ENCODE data around the gene METTL9. TPM values are rescaled to one million over a fixed set of nuclear protein-coding genes. Genes with fewer than 3 reads are reported as not detected.

The METTL9 gene
- total RNA-seq, 1 experiment from 2014 or later = 41.4 TPM

- BruUV-seq (replicated peaks) = no TSS peak
- no peak overlapping the region for H2AFZ ChIP-seq (ENCODE audit: low read depth, low read length, poor library complexity, severe bottlenecking)
- POLR2A ChIA-PET = no interaction called here
Observed at GRCh38 chr16:21597561-21598030, 1.8 kb upstream of the METTL9 start.

DNA sequence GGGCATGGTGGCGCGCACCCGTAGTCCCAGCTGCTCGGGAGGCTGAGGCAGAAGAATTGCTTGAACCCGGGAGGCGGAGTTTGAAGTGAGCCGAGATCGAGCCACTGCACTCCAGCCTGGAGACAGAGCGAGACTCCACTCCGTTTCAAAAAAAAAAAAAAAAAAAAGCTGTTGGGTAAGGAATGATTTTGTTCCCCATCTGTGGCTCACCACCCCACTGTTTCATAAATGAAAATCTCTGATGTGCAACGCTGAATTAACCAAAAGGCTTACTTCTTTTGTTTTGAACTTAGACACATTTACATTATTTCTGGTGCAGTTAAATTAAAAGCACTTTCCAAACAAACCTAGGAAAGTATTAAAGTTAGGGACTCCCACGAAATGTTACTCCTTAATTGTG, 1.2 kb upstream of the METTL9 start:
- ChIA-PET RAD21 (ENCODE audit: low non-redundant PET in 1 of 2, low total read pairs in 2 of 2, uncharacterized antibody in 2 of 2, unreplicated experiment in 2 of 2) (no interaction called here), CTCF (no interaction called here), POLR2A (no interaction called here)
- Histone ChIP-seq H4K20me1 (ENCODE audit: insufficient read depth) (no peaks in the 10 kb centered on the region), H3K4me1 (ENCODE audit: control insufficient read depth in 1 of 2, insufficient read depth in 2 of 2, low read length in 2 of 2) (peaks cover 0 to 12% of the 10 kb centered on the region in 2 experiments; a peak in 2 of 4 replicates), H3K36me3 (ENCODE audit: control insufficient read depth in 1 of 2, insufficient read depth in 2 of 2, low read length in 2 of 2) (no peaks in the 10 kb centered on the region), H3K4me2 (ENCODE audit: low read length) (peak overlapping the region; percentile 86), H3K9me3 (ENCODE audit: control insufficient read depth in 1 of 2, insufficient read depth in 1 of 2, low read depth in 1 of 2, low read length in 2 of 2) (no peaks in the 10 kb centered on the region), H2AFZ (ENCODE audit: low read depth, low read length, poor library complexity, severe bottlenecking) (no peak overlapping the region), H3K9me2 (ENCODE audit: insufficient read depth) (no peaks in the 10 kb centered on the region), H3K27ac (ENCODE audit: low read depth, low read length) (no peak overlapping the region), H3K79me2 (ENCODE audit: insufficient read depth, low read length) (peaks cover 23% of the 10 kb centered on the region), H3K27me3 (ENCODE audit: insufficient read depth, low read length) (no peaks in the 10 kb centered on the region), H3K4me3 (replicated peaks in 1 of 2; ENCODE audit: low read depth in 1 of 2, low read length in 2 of 2) (peak overlapping the region in 1 of 2 experiments; percentile 72; a peak in 1 of 4 replicates), H3K9ac (ENCODE audit: low read length) (0 out of 2 replicates have a peak overlapping the region, but pooled peaks have one; percentile 72)
- no TSS peak for BruUV-seq (replicated peaks)
- intact Hi-C loops (cut with micrococcal nuclease) = no loop called here
- ATAC-seq = no peak
- no peak for DNase-seq (ENCODE audit: low read depth, low spot score)
- TF ChIP-seq ZFX (IDR thresholded peaks at IDR 0.05) (no peak), SRF (IDR thresholded peaks at IDR 0.05; ENCODE audit: low read depth) (no peak), EGR1 (IDR thresholded peaks at IDR 0.05; ENCODE audit: low read depth) (no peak), JUND (IDR thresholded peaks at IDR 0.05) (no peak), SIN3A (IDR thresholded peaks at IDR 0.05; ENCODE audit: low read depth) (no peak), CEBPB (IDR thresholded peaks at IDR 0.05; ENCODE audit: low read depth) (no peak), SP1 (IDR thresholded peaks at IDR 0.05; ENCODE audit: low read depth) (no peak), POLR2A (IDR thresholded peaks at IDR 0.05; ENCODE audit: borderline replicate concordance, extremely low read depth, insufficient read depth, insufficient read length) (no peak), EZH2phosphoT487 (IDR thresholded peaks at IDR 0.05; ENCODE audit: borderline replicate concordance) (no peak)
- TF ChIP-seq, protein P1, sequence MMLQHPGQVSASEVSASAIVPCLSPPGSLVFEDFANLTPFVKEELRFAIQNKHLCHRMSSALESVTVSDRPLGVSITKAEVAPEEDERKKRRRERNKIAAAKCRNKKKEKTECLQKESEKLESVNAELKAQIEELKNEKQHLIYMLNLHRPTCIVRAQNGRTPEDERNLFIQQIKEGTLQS (IDR thresholded peaks at IDR 0.05) = no peak
- TF ChIP-seq, protein P2, sequence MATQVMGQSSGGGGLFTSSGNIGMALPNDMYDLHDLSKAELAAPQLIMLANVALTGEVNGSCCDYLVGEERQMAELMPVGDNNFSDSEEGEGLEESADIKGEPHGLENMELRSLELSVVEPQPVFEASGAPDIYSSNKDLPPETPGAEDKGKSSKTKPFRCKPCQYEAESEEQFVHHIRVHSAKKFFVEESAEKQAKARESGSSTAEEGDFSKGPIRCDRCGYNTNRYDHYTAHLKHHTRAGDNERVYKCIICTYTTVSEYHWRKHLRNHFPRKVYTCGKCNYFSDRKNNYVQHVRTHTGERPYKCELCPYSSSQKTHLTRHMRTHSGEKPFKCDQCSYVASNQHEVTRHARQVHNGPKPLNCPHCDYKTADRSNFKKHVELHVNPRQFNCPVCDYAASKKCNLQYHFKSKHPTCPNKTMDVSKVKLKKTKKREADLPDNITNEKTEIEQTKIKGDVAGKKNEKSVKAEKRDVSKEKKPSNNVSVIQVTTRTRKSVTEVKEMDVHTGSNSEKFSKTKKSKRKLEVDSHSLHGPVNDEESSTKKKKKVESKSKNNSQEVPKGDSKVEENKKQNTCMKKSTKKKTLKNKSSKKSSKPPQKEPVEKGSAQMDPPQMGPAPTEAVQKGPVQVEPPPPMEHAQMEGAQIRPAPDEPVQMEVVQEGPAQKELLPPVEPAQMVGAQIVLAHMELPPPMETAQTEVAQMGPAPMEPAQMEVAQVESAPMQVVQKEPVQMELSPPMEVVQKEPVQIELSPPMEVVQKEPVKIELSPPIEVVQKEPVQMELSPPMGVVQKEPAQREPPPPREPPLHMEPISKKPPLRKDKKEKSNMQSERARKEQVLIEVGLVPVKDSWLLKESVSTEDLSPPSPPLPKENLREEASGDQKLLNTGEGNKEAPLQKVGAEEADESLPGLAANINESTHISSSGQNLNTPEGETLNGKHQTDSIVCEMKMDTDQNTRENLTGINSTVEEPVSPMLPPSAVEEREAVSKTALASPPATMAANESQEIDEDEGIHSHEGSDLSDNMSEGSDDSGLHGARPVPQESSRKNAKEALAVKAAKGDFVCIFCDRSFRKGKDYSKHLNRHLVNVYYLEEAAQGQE (IDR thresholded peaks at IDR 0.05; ENCODE audit: low read depth) = no peak
- TF ChIP-seq, protein P3, sequence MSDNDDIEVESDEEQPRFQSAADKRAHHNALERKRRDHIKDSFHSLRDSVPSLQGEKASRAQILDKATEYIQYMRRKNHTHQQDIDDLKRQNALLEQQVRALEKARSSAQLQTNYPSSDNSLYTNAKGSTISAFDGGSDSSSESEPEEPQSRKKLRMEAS (IDR thresholded peaks at IDR 0.05) = no peak

More at GRCh38 chr16:21597561-21598030, 1.8 kb upstream of the METTL9 start:
- peaks cover 0 to 12% of the 10 kb centered on the region in 2 experiments; a peak in 2 of 4 replicates for H3K4me1 ChIP-seq (ENCODE audit: control insufficient read depth in 1 of 2, insufficient read depth in 2 of 2, low read length in 2 of 2)
- intact Hi-C loops (cut with micrococcal nuclease) = no loop called here
- peaks cover 23% of the 10 kb centered on the region for H3K79me2 ChIP-seq (ENCODE audit: insufficient read depth, low read length)
- CTCF ChIA-PET = no interaction called here
- H3K27me3 ChIP-seq (ENCODE audit: insufficient read depth, low read length) = no peaks in the 10 kb centered on the region
- no peaks in the 10 kb centered on the region for H3K9me3 ChIP-seq (ENCODE audit: control insufficient read depth in 1 of 2, insufficient read depth in 1 of 2, low read depth in 1 of 2, low read length in 2 of 2)
- RAD21 ChIA-PET (ENCODE audit: low non-redundant PET in 1 of 2, low total read pairs in 2 of 2, uncharacterized antibody in 2 of 2, unreplicated experiment in 2 of 2) = no interaction called here
- H3K9ac ChIP-seq (ENCODE audit: low read length) = no peak overlapping the region
- no peaks in the 10 kb centered on the region for H3K36me3 ChIP-seq (ENCODE audit: control insufficient read depth in 1 of 2, insufficient read depth in 2 of 2, low read length in 2 of 2)
- H3K27ac ChIP-seq (ENCODE audit: low read depth, low read length) = no peak overlapping the region
- no peak for TF ChIP-seq POLR2A (IDR thresholded peaks at IDR 0.05; ENCODE audit: borderline replicate concordance, extremely low read depth, insufficient read depth, insufficient read length)
- TF ChIP-seq EZH2phosphoT487 (IDR thresholded peaks at IDR 0.05; ENCODE audit: borderline replicate concordance) = no peak
- no peak for TF ChIP-seq CBX3 (IDR thresholded peaks at IDR 0.05; ENCODE audit: low read depth)
- TF ChIP-seq SRF (IDR thresholded peaks at IDR 0.05; ENCODE audit: low read depth) = no peak
- TF ChIP-seq YY1 (IDR thresholded peaks at IDR 0.05; ENCODE audit: extremely low read depth, insufficient replicate concordance, low read depth, low read length) = no peak
- TF ChIP-seq EZH2 (IDR thresholded peaks at IDR 0.05) = no peak
- no peak for TF ChIP-seq EGR1 (IDR thresholded peaks at IDR 0.05; ENCODE audit: low read depth)
- no peak for TF ChIP-seq SIN3A (IDR thresholded peaks at IDR 0.05; ENCODE audit: low read depth)
- TF ChIP-seq, protein P4, sequence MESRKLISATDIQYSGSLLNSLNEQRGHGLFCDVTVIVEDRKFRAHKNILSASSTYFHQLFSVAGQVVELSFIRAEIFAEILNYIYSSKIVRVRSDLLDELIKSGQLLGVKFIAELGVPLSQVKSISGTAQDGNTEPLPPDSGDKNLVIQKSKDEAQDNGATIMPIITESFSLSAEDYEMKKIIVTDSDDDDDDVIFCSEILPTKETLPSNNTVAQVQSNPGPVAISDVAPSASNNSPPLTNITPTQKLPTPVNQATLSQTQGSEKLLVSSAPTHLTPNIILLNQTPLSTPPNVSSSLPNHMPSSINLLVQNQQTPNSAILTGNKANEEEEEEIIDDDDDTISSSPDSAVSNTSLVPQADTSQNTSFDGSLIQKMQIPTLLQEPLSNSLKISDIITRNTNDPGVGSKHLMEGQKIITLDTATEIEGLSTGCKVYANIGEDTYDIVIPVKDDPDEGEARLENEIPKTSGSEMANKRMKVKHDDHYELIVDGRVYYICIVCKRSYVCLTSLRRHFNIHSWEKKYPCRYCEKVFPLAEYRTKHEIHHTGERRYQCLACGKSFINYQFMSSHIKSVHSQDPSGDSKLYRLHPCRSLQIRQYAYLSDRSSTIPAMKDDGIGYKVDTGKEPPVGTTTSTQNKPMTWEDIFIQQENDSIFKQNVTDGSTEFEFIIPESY (IDR thresholded peaks at IDR 0.05; ENCODE audit: extremely low read depth, insufficient replicate concordance, low read length) = no peak
- H3K4me2 ChIP-seq (ENCODE audit: low read length) = no peak overlapping the region
- no peaks in the 10 kb centered on the region for H4K20me1 ChIP-seq (ENCODE audit: insufficient read depth)
- DNase-seq (ENCODE audit: low read depth, low spot score) = no peak
- H3K9me2 ChIP-seq (ENCODE audit: insufficient read depth) = no peaks in the 10 kb centered on the region
- no peak overlapping the region for H3K4me3 ChIP-seq (replicated peaks in 1 of 2; ENCODE audit: low read depth in 1 of 2, low read length in 2 of 2)
- ATAC-seq = no peak
